HepG2 (cell line): Measurements from ENCODE around the gene TPI1.

Experiments used
- MYC ChIP-seq: sonication (generic); formaldehyde crosslinking; IDR thresholded peaks from 2 replicates; pipeline ENCODE4 v1.9.0; 2021; ENCODE audit warnings: missing genetic modification reagents, borderline replicate concordance
- NR1H2 ChIP-seq: sonication (generic); formaldehyde crosslinking; IDR thresholded peaks from 2 replicates; pipeline ENCODE4 v1.8.1; 2022; ENCODE audit warnings: low read depth, missing genetic modification reagents, borderline replicate concordance
- POLR2A ChIP-seq, 2 experiments: IDR thresholded peaks; 2 replicates each; pipeline ENCODE4 v1.6.1; 2011; ENCODE audit warnings: low read depth in 2 of 2, low read length in 2 of 2, mild to moderate bottlenecking in 1 of 2, moderate library complexity in 1 of 2; ENCODE audit not compliant: insufficient read depth in 1 of 2
- PRDM4 ChIP-seq: sonication (generic); formaldehyde crosslinking; IDR thresholded peaks from 2 replicates; pipeline ENCODE4 v1.9.0; 2021; ENCODE audit warnings: missing genetic modification reagents, borderline replicate concordance
- REPIN1 ChIP-seq: sonication (generic); formaldehyde crosslinking; IDR thresholded peaks from 2 replicates; pipeline ENCODE4 v1.8.0; 2022; ENCODE audit warnings: missing genetic modification reagents, low read depth, mild to moderate bottlenecking, borderline replicate concordance
- STAT6 ChIP-seq: sonication (generic); formaldehyde crosslinking; IDR thresholded peaks from 2 replicates; pipeline ENCODE4 v1.4.0; 2020; ENCODE audit warnings: missing genetic modification reagents, mild to moderate bottlenecking, borderline replicate concordance
- ZEB1 ChIP-seq: IDR thresholded peaks from 2 replicates; pipeline ENCODE4 v1.6.1; 2012; ENCODE audit warnings: mild to moderate bottlenecking, low read depth, inconsistent platforms; ENCODE audit not compliant: insufficient replicate concordance
- ZNF432 ChIP-seq: sonication (generic); formaldehyde crosslinking; IDR thresholded peaks from 2 replicates; pipeline ENCODE4 v1.5.0; 2020; ENCODE audit warnings: missing genetic modification reagents, mild to moderate bottlenecking, borderline replicate concordance
- ZNF75D ChIP-seq: sonication (generic); formaldehyde crosslinking; IDR thresholded peaks from 2 replicates; pipeline ENCODE4 v1.8.1; 2023; ENCODE audit warnings: missing genetic modification reagents, mild to moderate bottlenecking, borderline replicate concordance
- ZNF780A ChIP-seq: sonication (generic); formaldehyde crosslinking; IDR thresholded peaks from 2 replicates; pipeline ENCODE4 v1.8.0; 2022; ENCODE audit warnings: mild to moderate bottlenecking, missing genetic modification reagents, moderate library complexity

- no peak for TF ChIP-seq STAT6 (CRISPR knock-in tag)
- no peak for TF ChIP-seq MYC (CRISPR knock-in tag)
- TF ChIP-seq REPIN1 (CRISPR knock-in tag): no peak
- no peak for TF ChIP-seq ZNF432
- no peak for TF ChIP-seq PRDM4 (CRISPR knock-in tag)
- TF ChIP-seq ZNF75D (CRISPR knock-in tag): no peak
- TF ChIP-seq NR1H2 (CRISPR knock-in tag): no peak
- no peak for TF ChIP-seq ZNF780A (CRISPR knock-in tag)
- TF ChIP-seq POLR2A (IDR thresholded peaks at IDR 0.05; ENCODE audit: insufficient read depth in 1 of 2, low read depth in 2 of 2, low read length in 2 of 2): no peak
- TF ChIP-seq ZEB1: no peak
These were observed 16.4 kb downstream of the TPI1 start for GRCh38 chr12:6883683-6884082.
